ENCODE results near the gene SEZ6.

SEZ6 gene

GRCh38 chr17:28953444-28954118 lies 52.3 kb downstream of the SEZ6 start:
- no peak for ATAC-seq
- no peak for TF ChIP-seq POU6F1 (CRISPR knock-in tag; IDR thresholded peaks at IDR 0.05; ENCODE audit: borderline replicate concordance, low read depth)
- no peak for TF ChIP-seq SNAI2 (CRISPR knock-in tag; IDR thresholded peaks at IDR 0.05)

DNA sequence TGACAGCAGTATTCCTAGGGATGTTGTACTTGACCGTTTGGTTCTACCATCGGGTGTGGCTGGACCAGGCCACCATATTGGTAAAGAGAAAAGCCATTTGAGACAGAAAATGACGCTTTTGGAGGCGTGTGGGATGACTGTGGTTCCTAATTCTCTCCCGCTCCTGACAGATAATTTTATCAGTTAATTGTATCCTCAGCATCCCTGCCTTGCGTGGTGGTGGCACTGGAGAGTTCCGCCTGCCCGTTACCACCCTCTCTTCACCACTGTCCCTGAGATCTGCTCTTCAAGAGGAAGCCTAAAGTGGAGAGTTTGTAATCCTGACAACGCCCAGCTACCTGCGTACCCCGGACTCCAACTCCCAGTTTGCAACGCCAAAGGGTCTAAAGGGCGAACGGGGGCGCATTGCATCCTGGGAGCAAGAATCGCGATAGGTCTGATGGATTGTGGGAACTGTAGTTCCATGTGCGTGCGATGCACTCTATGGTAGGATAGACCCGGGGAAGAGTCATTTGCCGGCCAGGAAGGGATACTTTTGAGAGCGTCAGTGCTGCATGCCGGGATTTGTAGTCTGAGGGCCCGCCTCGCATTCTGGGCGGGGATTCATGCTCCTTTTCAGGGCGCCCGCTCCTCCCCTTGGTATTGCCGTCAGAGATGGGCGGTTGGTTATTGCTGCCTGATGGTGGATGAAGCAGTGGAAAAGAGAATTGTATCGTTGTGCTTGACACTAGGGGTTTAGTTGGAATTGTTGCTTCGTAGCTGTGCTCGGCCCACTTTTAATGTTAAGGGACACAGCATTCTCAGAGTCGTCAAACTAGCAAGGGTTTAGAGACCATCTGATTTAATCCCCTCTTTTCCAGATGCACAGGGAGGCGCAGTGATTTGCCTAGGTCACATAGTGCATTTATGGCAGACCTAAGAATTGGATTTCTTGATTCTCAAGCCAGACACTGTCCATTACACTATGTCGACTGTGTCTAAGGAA lies 53.5 kb downstream of the SEZ6 start:
- TF ChIP-seq, protein P1, sequence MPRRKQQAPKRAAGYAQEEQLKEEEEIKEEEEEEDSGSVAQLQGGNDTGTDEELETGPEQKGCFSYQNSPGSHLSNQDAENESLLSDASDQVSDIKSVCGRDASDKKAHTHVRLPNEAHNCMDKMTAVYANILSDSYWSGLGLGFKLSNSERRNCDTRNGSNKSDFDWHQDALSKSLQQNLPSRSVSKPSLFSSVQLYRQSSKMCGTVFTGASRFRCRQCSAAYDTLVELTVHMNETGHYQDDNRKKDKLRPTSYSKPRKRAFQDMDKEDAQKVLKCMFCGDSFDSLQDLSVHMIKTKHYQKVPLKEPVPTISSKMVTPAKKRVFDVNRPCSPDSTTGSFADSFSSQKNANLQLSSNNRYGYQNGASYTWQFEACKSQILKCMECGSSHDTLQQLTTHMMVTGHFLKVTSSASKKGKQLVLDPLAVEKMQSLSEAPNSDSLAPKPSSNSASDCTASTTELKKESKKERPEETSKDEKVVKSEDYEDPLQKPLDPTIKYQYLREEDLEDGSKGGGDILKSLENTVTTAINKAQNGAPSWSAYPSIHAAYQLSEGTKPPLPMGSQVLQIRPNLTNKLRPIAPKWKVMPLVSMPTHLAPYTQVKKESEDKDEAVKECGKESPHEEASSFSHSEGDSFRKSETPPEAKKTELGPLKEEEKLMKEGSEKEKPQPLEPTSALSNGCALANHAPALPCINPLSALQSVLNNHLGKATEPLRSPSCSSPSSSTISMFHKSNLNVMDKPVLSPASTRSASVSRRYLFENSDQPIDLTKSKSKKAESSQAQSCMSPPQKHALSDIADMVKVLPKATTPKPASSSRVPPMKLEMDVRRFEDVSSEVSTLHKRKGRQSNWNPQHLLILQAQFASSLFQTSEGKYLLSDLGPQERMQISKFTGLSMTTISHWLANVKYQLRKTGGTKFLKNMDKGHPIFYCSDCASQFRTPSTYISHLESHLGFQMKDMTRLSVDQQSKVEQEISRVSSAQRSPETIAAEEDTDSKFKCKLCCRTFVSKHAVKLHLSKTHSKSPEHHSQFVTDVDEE (CRISPR knock-in tag; IDR thresholded peaks at IDR 0.05) = peak; percentile 64
- TF ChIP-seq ZFP3 (CRISPR knock-in tag; IDR thresholded peaks at IDR 0.05) = peak; percentile 80; the same call in 1 of the 2 replicates
- TF ChIP-seq CSDC2 (CRISPR knock-in tag; IDR thresholded peaks at IDR 0.05) = 0 out of 2 replicates have a peak, but pooled peaks have one; percentile 28
- TF ChIP-seq PPARA (CRISPR knock-in tag; IDR thresholded peaks at IDR 0.05; ENCODE audit: borderline replicate concordance) = no peak; the same call in 1 of the 2 replicates
- peak; percentile 89 for ATAC-seq

- no peak for TF ChIP-seq PATZ1 (CRISPR knock-in tag; IDR thresholded peaks at IDR 0.05; ENCODE audit: borderline replicate concordance)
- no peak for TF ChIP-seq ARNTL (CRISPR knock-in tag; IDR thresholded peaks at IDR 0.05; ENCODE audit: borderline replicate concordance, low read depth)
- no peak for TF ChIP-seq RARB (CRISPR knock-in tag; IDR thresholded peaks at IDR 0.05)
- TF ChIP-seq, protein P2, sequence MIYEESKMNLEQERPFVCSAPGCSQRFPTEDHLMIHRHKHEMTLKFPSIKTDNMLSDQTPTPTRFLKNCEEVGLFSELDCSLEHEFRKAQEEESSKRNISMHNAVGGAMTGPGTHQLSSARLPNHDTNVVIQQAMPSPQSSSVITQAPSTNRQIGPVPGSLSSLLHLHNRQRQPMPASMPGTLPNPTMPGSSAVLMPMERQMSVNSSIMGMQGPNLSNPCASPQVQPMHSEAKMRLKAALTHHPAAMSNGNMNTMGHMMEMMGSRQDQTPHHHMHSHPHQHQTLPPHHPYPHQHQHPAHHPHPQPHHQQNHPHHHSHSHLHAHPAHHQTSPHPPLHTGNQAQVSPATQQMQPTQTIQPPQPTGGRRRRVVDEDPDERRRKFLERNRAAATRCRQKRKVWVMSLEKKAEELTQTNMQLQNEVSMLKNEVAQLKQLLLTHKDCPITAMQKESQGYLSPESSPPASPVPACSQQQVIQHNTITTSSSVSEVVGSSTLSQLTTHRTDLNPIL (CRISPR knock-in tag; IDR thresholded peaks at IDR 0.05; ENCODE audit: low read depth) = no peak
- no peak for TF ChIP-seq ZFP3 (CRISPR knock-in tag; IDR thresholded peaks at IDR 0.05)
- TF ChIP-seq ZC3H10 (CRISPR knock-in tag; IDR thresholded peaks at IDR 0.05) = no peak
- no peak for TF ChIP-seq ZNF8 (CRISPR knock-in tag; IDR thresholded peaks at IDR 0.05)
- TF ChIP-seq ZFP30 (CRISPR knock-in tag; IDR thresholded peaks at IDR 0.05) = no peak
- no peak for TF ChIP-seq PPARA (CRISPR knock-in tag; IDR thresholded peaks at IDR 0.05; ENCODE audit: borderline replicate concordance)
- TF ChIP-seq BACH2 (CRISPR knock-in tag; IDR thresholded peaks at IDR 0.05; ENCODE audit: borderline replicate concordance) = no peak
- no peak for TF ChIP-seq ZNF565 (CRISPR knock-in tag; conservative IDR thresholded peaks at IDR 0.05; ENCODE audit: low read depth)
- TF ChIP-seq POU6F1 (CRISPR knock-in tag; IDR thresholded peaks at IDR 0.05; ENCODE audit: borderline replicate concordance, low read depth) = no peak
- no peak for TF ChIP-seq TOX (CRISPR knock-in tag; IDR thresholded peaks at IDR 0.05; ENCODE audit: borderline replicate concordance)
- no peak for TF ChIP-seq CSRNP3 (CRISPR knock-in tag; IDR thresholded peaks at IDR 0.05)
- no peak for TF ChIP-seq CSDC2 (CRISPR knock-in tag; IDR thresholded peaks at IDR 0.05)
- TF ChIP-seq, protein P1 (CRISPR knock-in tag; IDR thresholded peaks at IDR 0.05) = no peak
- peak; percentile 71 for ATAC-seq
Measured at GRCh38 chr17:28951428-28951990, 54.3 kb downstream of the SEZ6 start, which contains the start of gene PHF12. Gene PHF12, minus strand, starts transcription at chr17:28951518. Its CDS starts 558 bp downstream, at chr17:28950960.

Measured in SK-N-SH treated with all-trans-retinoic acid at 6 μM for 48 hours (cell line).